Fibroblast of lung (primary cell): Measurements from ENCODE around the gene DIP2C.

Experiments used
- CTCF ChIP-seq, 2 donors: IDR thresholded peaks in 1 of 2; conservative IDR thresholded peaks in 1 of 2; 1 replicate in 1 of 2; 2 replicates in 1 of 2; pipeline ENCODE4 v1.5.1; 2011 to 2012; ENCODE audit warnings: low read length in 2 of 2, control low read depth in 1 of 2, inconsistent platforms in 1 of 2, low read depth in 1 of 2, mild to moderate bottlenecking in 1 of 2
- EZH2 ChIP-seq: IDR thresholded peaks from 2 replicates; pipeline ENCODE4 v1.5.1; 2012; ENCODE audit warnings: low read length, control low read depth, mild to moderate bottlenecking; ENCODE audit errors: missing control alignments

- TF ChIP-seq CTCF (conservative IDR thresholded peaks at IDR 0.05 in 1 of 2, IDR thresholded peaks at IDR 0.05 in 1 of 2; ENCODE audit: low read depth in 1 of 2, low read length in 2 of 2) (no peak), EZH2 (no peak)
Measured at GRCh38 chr10:557792-558328, 131.6 kb downstream of the DIP2C start.
